ENCODE results near the gene MARCHF6. TPM values are rescaled to one million over a fixed set of nuclear protein-coding genes. Genes with fewer than 3 reads are reported as not detected.
A peak's percentile ranks its signal among the peaks of the same experiment; 100 is the strongest.

The MARCHF6 gene
- total RNA-seq, 1 donor from 2014 or later, result 106 TPM

DNA sequence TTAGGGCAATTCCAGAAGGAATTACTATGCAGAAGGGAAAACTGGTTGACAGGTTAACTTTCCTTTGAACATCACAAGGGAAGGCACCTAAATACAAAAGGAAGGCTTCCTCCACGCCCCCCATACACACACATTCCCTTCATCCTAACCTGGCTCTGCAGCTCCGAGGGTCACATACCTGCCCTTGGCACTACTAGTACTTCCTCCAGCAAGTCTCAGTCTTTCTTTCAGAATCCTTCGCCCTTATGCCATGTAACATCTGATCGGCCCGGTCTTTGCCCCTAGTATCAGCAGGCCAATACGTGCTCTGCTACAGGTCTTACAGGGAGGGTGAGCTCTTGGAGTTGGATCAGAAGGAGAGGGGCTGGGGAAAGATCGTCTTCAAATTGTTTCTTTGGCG lies 1.6 kb upstream of the MARCHF6 start:
- peaks cover 5% of the 10 kb centered on the region for H3K36me3 Mint-ChIP-seq (ENCODE audit: low read depth)
- peaks cover 18% of the 10 kb centered on the region for H3K4me1 Mint-ChIP-seq
- peak; percentile 56 for DNase-seq
- H3K9me3 Mint-ChIP-seq, result no peaks in the 10 kb centered on the region
- intact Hi-C loops (cut with micrococcal nuclease), result loop anchor here (5.0 to 10.0 kb wide), 2 partner anchors 243 to 410 kb away; partner anchors contain the start of gene DAP
- peak overlapping the region; percentile 0 for H3K27ac Mint-ChIP-seq
- H3K4me3 Mint-ChIP-seq, result peak overlapping the region; percentile 8
- H3K27me3 Mint-ChIP-seq, result no peaks in the 10 kb centered on the region

DNA sequence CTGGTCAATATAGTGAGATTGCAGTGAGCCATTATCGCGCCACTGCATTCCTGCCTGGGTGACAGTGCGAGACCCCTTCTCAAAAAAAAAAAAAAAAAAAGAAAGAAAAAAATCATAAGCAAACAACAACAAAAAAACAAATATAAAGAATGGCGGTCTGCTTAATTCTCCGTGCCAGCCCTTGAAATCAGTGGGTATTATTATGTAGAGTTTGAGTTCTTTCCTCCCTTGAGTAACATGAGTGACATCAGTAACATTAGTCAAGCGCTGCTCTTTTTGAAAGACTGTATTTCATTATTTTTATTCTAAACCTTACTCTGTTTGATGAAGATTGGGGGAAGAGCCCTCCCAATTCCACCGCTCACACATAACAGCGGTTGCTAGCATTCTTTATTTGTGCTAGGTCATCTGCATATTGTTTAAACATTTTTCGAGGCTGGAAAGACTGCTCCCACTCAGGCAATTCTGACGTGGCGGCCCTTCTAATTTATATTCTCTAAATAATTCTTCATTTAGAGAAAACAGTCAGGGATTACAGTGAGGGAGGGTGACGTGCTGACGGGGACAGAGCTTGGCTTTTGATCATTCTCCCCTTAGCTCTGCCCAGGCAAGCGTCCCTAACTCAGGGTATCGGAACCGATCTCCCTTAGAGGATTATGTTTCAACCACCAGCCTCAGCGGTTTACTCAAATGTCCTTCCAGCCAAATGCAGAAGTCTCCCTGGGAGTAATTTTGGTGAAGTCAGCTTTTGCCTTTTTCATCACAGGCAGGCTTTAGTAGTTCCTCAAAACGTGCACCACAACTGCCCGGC lies 860 bp upstream of the MARCHF6 start:
- Mint-ChIP-seq H3K36me3 (ENCODE audit: low read depth) (peaks cover 5% of the 10 kb centered on the region), H3K4me3 (peak overlapping the region; percentile 91), H3K27me3 (no peaks in the 10 kb centered on the region), H3K9me3 (no peaks in the 10 kb centered on the region), H3K4me1 (peaks cover 22% of the 10 kb centered on the region), H3K27ac (peak overlapping the region; percentile 97)
- DNase-seq, result no peak
- intact Hi-C loops (cut with micrococcal nuclease), result loop anchor here (1.0 to 10.0 kb wide), 5 partner anchors 67 to 410 kb away; partner anchors contain the start of genes CCT5, DAP and ROPN1L

DNA sequence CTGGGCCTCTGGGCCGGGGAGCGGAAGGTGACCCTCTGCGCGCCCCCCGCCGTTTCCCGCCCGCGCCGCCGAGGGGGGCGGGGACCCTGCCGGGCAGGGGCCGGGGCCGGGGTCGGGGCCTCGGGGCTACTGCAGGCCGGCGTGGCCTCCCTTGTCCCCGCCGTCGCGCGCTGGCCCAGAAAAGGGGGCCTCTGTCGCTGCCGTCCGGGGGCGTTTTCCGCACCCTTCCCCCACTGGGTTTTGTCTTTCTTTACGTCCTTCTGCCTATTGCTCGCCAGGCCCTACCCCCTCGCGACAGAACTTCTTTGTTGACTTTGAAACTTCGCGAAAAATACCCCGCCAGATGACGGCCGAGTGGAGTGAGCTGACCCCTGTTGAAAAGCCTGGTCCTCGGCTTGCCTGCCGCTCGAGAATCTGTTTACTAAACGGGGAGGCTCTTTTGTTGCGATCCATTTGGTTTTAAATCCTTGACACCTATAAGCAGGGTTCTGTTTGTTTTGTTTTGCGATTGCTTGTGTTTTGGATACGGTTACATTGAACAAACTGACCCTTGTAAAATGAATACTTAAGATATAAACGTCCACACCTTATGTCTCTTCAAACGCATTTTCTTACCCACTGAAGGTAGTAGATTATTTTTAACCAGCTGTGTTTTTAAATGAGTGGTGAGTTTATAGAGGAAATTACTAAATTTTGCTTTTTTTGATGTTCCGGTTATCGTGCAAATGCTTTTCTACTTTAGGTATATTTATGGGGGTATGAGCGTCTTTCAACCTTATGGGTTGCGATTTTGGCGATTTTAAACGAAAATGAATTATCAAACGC lies 765 bp downstream of the MARCHF6 start:
- H3K27ac Mint-ChIP-seq, result peak overlapping the region; percentile 100
- no peaks in the 10 kb centered on the region for H3K27me3 Mint-ChIP-seq
- peak overlapping the region; percentile 98 for H3K4me3 Mint-ChIP-seq
- H3K9me3 Mint-ChIP-seq, result no peaks in the 10 kb centered on the region
- intact Hi-C loops (cut with micrococcal nuclease), result loop anchor here (2.0 to 10.0 kb wide), 4 partner anchors 211 to 408 kb away; partner anchors contain the start of genes ANKRD33B and DAP
- peak; percentile 84 for DNase-seq
- peaks cover 10% of the 10 kb centered on the region for H3K36me3 Mint-ChIP-seq (ENCODE audit: low read depth)
- peaks cover 28% of the 10 kb centered on the region for H3K4me1 Mint-ChIP-seq

DNA sequence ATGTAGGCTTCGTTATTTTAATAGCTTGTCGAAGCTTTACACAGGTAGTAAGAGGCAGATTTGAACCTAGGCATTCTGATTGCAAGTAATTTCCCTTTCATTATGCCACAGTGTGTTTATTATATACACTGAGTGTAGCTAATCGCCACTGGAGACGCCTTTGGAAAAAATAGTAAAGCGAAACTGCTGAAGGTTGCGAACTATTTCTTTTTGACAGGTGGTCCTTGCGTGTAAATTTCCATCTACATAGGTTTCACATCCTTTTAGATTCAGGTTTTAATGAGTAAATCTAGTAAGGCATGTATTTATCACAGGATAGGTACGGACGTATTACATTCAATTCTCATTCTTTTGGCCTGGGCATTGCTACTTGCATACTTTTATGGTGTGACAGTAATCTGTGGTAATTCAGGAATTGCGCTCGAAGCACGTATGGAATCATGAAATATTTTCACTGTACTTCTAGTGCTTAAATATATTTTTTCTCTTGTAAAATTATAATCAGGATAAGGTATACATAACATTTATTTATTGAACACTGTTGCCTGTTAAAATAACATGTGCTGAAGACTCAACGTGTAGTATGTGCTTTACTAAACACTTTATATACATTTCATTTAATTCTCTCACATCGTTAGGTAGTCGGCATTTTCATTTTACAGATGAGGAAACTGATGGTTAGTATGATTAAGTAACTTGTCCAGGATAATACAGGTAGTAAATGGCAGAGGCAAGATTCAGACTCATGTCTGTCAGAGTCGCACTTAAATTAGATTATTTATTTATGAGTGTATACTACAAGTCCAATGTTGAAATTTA lies 1.8 kb downstream of the MARCHF6 start:
- intact Hi-C loops (cut with micrococcal nuclease), result loop anchor here (2.0 to 10.0 kb wide), 3 partner anchors 210 to 278 kb away; partner anchors contain the start of gene ANKRD33B
- Mint-ChIP-seq H3K9me3 (no peaks in the 10 kb centered on the region), H3K27ac (peak overlapping the region; percentile 100), H3K4me3 (peak overlapping the region; percentile 98), H3K4me1 (peaks cover 29% of the 10 kb centered on the region), H3K27me3 (no peaks in the 10 kb centered on the region), H3K36me3 (ENCODE audit: low read depth) (peaks cover 12% of the 10 kb centered on the region)
- DNase-seq, result peak; percentile 77

DNA sequence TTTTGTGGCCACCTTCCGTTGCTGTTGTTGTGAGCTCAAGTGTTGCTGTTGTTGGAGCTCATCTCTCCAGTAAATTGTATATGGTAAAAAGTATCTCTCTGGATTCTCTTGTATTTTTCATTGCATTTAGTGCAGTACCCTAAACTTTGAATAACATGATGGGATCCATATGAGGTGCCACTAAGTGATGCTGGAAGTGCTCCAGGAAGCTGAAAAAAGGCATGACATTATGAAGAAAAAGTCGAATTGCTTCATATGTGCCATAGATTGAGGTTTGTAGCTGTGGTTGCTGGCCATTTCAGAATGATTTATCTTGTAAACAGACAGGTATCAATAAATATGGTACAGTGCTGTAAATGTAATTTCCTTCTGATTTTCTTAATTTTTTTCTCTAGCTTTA lies 5.5 kb downstream of the MARCHF6 start:
- H3K9me3 Mint-ChIP-seq, result no peaks in the 10 kb centered on the region
- DNase-seq, result no peak
- H3K36me3 Mint-ChIP-seq (ENCODE audit: low read depth), result peaks cover 12% of the 10 kb centered on the region
- H3K27me3 Mint-ChIP-seq, result no peaks in the 10 kb centered on the region
- intact Hi-C loops (cut with micrococcal nuclease), result loop anchor here (10.0 kb wide), 1 partner anchor 236 kb away; no protein-coding TSS in a partner anchor
- H3K4me3 Mint-ChIP-seq, result no peak overlapping the region
- peaks cover 31% of the 10 kb centered on the region for H3K4me1 Mint-ChIP-seq
- H3K27ac Mint-ChIP-seq, result no peak overlapping the region

DNA sequence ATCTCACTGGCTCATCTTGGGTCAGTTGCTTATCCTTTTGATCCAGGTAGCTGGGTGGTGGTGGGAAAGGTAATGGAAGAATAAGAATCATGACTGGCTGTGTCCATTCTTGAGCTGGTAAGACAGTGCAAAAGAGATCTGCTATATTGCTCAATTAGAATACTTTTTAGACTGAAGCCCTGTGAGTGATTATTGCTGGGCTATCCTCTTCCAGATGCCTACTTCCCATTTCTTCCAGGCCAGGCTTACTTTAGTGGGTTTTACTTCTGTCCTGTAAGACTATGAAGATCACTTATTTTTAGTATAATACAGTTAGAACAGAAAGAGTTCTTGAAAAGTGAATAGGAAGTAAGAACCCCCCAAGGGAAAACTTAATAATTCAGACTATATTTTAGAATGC lies 7.2 kb downstream of the MARCHF6 start:
- Mint-ChIP-seq H3K4me3 (no peak overlapping the region), H3K9me3 (no peaks in the 10 kb centered on the region), H3K27me3 (no peaks in the 10 kb centered on the region), H3K4me1 (peaks cover 24% of the 10 kb centered on the region), H3K36me3 (ENCODE audit: low read depth) (peaks cover 6% of the 10 kb centered on the region), H3K27ac (no peak overlapping the region)
- intact Hi-C loops (cut with micrococcal nuclease), result no loop called here
- no peak for DNase-seq

DNA sequence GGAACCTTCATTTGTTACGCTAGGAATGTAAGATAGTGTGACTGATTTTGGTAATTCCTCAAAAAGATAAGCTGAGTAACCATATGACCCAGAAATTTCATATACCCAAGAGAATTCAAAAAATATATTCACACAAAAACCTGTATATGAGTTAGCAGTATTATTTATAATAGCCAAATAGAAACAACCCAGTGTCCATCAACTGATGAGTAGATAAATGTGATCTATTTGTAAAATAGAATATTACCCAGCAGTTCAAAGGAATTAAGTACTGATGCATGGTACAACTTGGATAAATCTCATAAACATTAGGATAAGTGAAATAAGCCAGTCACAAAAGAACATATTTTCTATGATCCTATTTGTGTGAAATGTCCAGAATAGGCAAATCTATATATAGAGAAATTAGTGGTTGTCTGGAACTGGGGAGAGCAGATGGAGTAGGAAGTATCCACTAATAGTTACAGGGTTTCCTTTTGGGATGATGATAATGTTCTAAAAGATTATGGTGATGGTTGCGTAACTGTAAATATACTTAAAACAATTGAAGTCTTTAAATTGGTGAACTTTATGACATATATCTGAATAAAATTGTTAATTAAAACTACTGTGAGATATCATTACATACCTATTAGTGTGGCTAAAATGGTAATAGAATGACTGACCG lies 10.2 kb downstream of the MARCHF6 start:
- Mint-ChIP-seq H3K36me3 (ENCODE audit: low read depth) (peaks cover 11% of the 10 kb centered on the region), H3K4me3 (no peak overlapping the region), H3K27ac (no peak overlapping the region), H3K27me3 (no peaks in the 10 kb centered on the region), H3K4me1 (peaks cover 17% of the 10 kb centered on the region), H3K9me3 (no peaks in the 10 kb centered on the region)
- intact Hi-C loops (cut with micrococcal nuclease), result loop anchor here (1.0 kb wide), 1 partner anchor 79 kb away; no protein-coding TSS in a partner anchor
- no peak for DNase-seq

DNA sequence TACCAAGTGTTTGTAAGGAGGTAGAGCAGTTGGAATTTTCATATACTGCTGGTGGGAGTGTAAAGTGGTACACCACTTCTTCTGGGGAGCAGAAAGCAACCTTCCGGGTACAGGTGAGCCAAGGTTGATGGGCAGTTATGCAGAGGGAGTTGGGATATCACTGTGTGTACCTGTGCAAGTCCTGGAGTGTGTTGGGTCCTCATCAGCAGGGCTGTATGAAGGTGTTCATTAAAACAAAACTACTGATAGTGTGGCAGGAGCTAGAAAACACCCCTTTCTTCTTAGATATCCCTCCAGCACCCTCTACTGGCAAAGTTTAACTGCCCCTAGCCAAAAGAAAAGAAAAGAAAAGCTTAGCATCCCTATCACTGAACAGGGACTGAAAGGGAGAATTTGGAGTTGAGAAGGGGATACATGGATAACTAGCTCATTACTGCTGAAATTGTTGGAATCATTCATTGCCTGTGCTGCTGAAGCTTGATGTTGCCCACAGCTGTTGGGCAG lies 10.7 kb downstream of the MARCHF6 start:
- H3K4me1 Mint-ChIP-seq, result peaks cover 22% of the 10 kb centered on the region
- no peaks in the 10 kb centered on the region for H3K9me3 Mint-ChIP-seq
- no peak overlapping the region for H3K4me3 Mint-ChIP-seq
- DNase-seq, result peak; percentile 70
- H3K27me3 Mint-ChIP-seq, result no peaks in the 10 kb centered on the region
- intact Hi-C loops (cut with micrococcal nuclease), result loop anchor here (1.0 kb wide), 1 partner anchor 80 kb away; no protein-coding TSS in a partner anchor
- no peak overlapping the region for H3K27ac Mint-ChIP-seq
- peaks cover 12% of the 10 kb centered on the region for H3K36me3 Mint-ChIP-seq (ENCODE audit: low read depth)

DNA sequence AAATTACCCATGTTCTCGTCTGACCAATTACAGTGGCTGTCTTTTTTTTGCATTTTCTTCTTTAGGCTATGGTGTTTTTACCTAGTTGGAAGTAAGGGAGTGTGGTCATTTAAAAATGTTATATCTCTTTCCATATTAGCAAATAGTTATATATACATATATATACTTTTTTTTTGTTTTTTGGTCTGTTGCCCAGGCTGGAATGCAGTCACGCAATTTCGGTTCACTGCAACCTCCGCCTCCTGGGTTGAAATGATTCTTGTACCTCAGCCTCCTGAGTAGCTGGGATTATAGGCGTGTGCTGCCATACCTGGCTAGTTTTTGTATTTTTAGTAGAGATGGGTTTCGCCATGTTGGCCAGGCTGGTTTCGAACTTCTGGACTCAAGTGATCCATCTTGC lies 12.3 kb downstream of the MARCHF6 start:
- Mint-ChIP-seq H3K4me1 (peaks cover 24% of the 10 kb centered on the region), H3K27ac (no peak overlapping the region), H3K36me3 (ENCODE audit: low read depth) (peaks cover 11% of the 10 kb centered on the region), H3K4me3 (no peak overlapping the region), H3K9me3 (no peaks in the 10 kb centered on the region), H3K27me3 (no peaks in the 10 kb centered on the region)
- intact Hi-C loops (cut with micrococcal nuclease), result no loop called here
- no peak for DNase-seq

DNA sequence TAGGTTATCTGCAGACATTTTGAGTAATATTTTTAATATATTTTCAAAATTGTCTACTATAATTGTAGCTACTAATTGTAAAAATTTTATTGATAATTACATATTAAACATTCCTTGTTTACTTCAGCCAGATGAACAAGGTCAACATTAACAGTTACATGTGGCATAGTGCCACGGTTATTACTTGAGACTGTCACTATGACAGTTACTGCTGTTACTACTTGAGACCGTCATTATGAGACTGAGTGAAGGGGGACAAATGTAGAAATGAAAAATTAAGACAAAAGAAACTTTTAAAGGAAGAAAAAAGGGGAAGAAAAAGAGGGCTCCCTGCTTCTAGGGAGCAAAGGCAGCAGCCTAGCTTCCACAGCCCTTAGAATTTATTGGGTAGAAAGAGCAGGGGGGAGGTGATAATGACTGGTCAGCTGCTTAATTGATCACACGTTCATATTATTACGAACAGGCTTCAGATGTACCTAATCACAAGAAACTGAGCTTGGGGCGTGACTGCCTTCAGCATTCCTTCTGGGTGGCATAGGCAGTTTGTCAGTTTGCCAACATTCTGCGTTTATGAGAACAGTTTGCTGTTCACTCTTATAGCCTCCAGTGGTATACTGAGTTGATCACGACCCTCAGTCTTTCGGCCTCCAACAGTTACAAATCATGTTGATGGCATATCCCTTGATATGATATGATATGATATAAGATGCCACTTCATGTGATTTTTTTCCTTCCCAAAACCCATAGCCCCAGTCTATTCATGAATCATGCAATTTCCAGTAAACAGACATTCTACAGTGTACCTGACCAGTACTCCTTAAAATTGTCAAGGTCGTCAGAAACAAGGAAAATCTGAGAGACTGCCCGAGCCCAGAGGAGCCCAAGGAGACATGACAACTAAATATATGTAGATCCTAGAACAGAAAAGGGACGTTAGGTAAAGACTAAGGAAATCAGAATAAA lies 13.1 kb downstream of the MARCHF6 start:
- H3K36me3 Mint-ChIP-seq (ENCODE audit: low read depth), result peaks cover 16% of the 10 kb centered on the region
- DNase-seq, result no peak
- no peak overlapping the region for H3K4me3 Mint-ChIP-seq
- intact Hi-C loops (cut with micrococcal nuclease), result no loop called here
- no peaks in the 10 kb centered on the region for H3K9me3 Mint-ChIP-seq
- H3K27ac Mint-ChIP-seq, result no peak overlapping the region
- no peaks in the 10 kb centered on the region for H3K27me3 Mint-ChIP-seq
- peaks cover 27% of the 10 kb centered on the region for H3K4me1 Mint-ChIP-seq

DNA sequence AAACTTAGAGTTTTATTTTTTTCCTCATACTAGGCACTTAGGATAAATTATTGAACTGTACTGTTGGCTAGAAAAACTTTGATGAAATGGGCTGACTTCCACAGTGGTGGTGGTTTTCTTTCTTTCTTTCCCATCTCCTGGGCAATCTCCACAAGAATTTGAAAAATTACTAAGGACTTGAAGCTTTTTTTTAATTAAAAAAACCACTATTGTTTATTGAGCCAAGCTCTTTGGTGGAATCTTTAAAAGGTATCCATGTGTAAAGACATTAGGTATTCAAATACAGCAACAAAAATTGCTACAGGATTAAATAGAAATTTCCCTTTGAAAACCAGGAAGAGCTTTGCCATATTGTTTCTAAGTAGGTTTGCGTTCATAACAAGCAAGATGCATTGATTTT lies 14.1 kb downstream of the MARCHF6 start:
- Mint-ChIP-seq H3K27ac (no peak overlapping the region), H3K4me3 (no peak overlapping the region), H3K27me3 (no peaks in the 10 kb centered on the region), H3K4me1 (peaks cover 25% of the 10 kb centered on the region), H3K36me3 (ENCODE audit: low read depth) (peaks cover 16% of the 10 kb centered on the region), H3K9me3 (no peaks in the 10 kb centered on the region)
- no peak for DNase-seq
- intact Hi-C loops (cut with micrococcal nuclease), result no loop called here

DNA sequence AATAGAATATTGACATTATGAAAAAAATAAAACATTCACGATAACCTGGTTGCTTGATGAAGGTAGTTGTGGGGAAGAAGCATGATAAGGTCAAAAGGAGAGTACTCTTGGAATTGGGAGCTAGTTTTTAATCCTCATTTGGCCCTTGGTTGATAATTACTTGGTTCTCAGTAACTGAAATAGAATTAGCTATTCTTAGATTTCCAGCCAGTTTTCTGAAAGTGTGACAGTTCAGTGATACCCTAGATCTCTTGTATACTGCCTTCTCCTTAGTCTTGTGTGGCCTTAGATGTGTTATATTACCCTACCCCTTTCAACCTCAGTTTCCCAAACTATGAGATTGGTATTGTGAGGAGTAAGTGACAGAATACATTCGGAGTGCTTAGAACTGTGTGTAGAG lies 17.4 kb downstream of the MARCHF6 start:
- no peaks in the 10 kb centered on the region for H3K27me3 Mint-ChIP-seq
- H3K9me3 Mint-ChIP-seq, result no peaks in the 10 kb centered on the region
- intact Hi-C loops (cut with micrococcal nuclease), result no loop called here
- H3K4me3 Mint-ChIP-seq, result no peak overlapping the region
- H3K4me1 Mint-ChIP-seq, result peaks cover 35% of the 10 kb centered on the region
- DNase-seq, result no peak
- no peak overlapping the region for H3K27ac Mint-ChIP-seq
- H3K36me3 Mint-ChIP-seq (ENCODE audit: low read depth), result peaks cover 18% of the 10 kb centered on the region

Measured in activated CD4-positive, alpha-beta T cell treated with anti-CD3 and anti-CD28 coated beads, Interleukin-2, amount 10 ng/mL, durations not matched to agents 24 days and 14 days (primary cell).